ENCODE measurements around the gene CRYM. TPM values are rescaled to one million over a fixed set of nuclear protein-coding genes. Genes with fewer than 3 reads are reported as not detected.

Gene CRYM
- total RNA-seq, 2 experiments from 2014 or later, result not detected

- ChIA-PET CTCF (no interaction called here), POLR2A (no interaction called here)
- H3K27ac Mint-ChIP-seq, result no peak overlapping the region
- intact Hi-C loops (cut with DNase I, micrococcal nuclease), result loop anchor here in 1 of 2 experiments (5.0 kb wide), 1 partner anchor 50 kb away; no protein-coding TSS in a partner anchor
- H3K36me3 ChIP-seq (ENCODE audit: insufficient read depth, low read length), result no peaks in the 10 kb centered on the region
- TF ChIP-seq CTCF (IDR thresholded peaks at IDR 0.05), result no peak
- no peak for DNase-seq
- no peak for ATAC-seq (ENCODE audit: poor library complexity)
- H3K27ac ChIP-seq (ENCODE audit: low read depth in 1 of 2, low read length in 2 of 2), result no peak overlapping the region
- H3K9me3 Mint-ChIP-seq, result no peaks in the 10 kb centered on the region
- no peaks in the 10 kb centered on the region for H3K9me3 ChIP-seq (ENCODE audit: control insufficient read depth in 1 of 2, insufficient read depth in 1 of 2, low read length in 2 of 2)
- no peak overlapping the region for H3K4me3 Mint-ChIP-seq
- no peaks in the 10 kb centered on the region for H3K4me1 ChIP-seq (ENCODE audit: insufficient read depth, low read length)
- H3K36me3 Mint-ChIP-seq (ENCODE audit: low read depth), result no peaks in the 10 kb centered on the region
- no peaks in the 10 kb centered on the region for H3K27me3 ChIP-seq (ENCODE audit: control insufficient read depth in 1 of 2, insufficient read depth in 2 of 2, low read length in 2 of 2)
- H3K27me3 Mint-ChIP-seq, result peaks cover 42% of the 10 kb centered on the region
- H3K4me1 Mint-ChIP-seq (ENCODE audit: low read depth), result no peaks in the 10 kb centered on the region
- H3K4me3 ChIP-seq (ENCODE audit: low read length), result no peak overlapping the region
Observed at GRCh38 chr16:21217121-21217520, 61.0 kb downstream of the CRYM start.

- Histone ChIP-seq H3K27me3 (ENCODE audit: control insufficient read depth in 1 of 2, insufficient read depth in 2 of 2, low read length in 2 of 2) (no peaks in the 10 kb centered on the region), H3K4me1 (ENCODE audit: insufficient read depth, low read length) (no peaks in the 10 kb centered on the region), H3K4me3 (ENCODE audit: low read length) (no peak overlapping the region), H3K36me3 (ENCODE audit: insufficient read depth, low read length) (no peaks in the 10 kb centered on the region), H3K9me3 (ENCODE audit: control insufficient read depth in 1 of 2, insufficient read depth in 1 of 2, low read length in 2 of 2) (no peaks in the 10 kb centered on the region), H3K27ac (ENCODE audit: low read depth in 1 of 2, low read length in 2 of 2) (no peak overlapping the region)
- Mint-ChIP-seq H3K4me1 (ENCODE audit: low read depth) (no peaks in the 10 kb centered on the region), H3K9me3 (no peaks in the 10 kb centered on the region), H3K27me3 (peaks cover 41% of the 10 kb centered on the region), H3K27ac (no peak overlapping the region), H3K36me3 (ENCODE audit: low read depth) (no peaks in the 10 kb centered on the region), H3K4me3 (no peak overlapping the region)
- CTCF ChIA-PET, result no interaction called here
- no peak for TF ChIP-seq CTCF (IDR thresholded peaks at IDR 0.05)
- ATAC-seq (ENCODE audit: poor library complexity), result no peak
- DNase-seq, result no peak
- POLR2A ChIA-PET, result no interaction called here
- intact Hi-C loops (cut with DNase I, micrococcal nuclease), result no loop called here
Observed at GRCh38 chr16:21214086-21214485, 64.0 kb downstream of the CRYM start.

GRCh38 chr16:21211486-21211885, 66.6 kb downstream of the CRYM start, which contains the start of gene ZP2:
TSS of gene ZP2 (minus strand) at chr16:21211574. CDS start at chr16:21211547, 27 bp downstream.
- no peaks in the 10 kb centered on the region for H3K9me3 Mint-ChIP-seq
- no peak within 1 kb of the TSS for H3K4me3 ChIP-seq (ENCODE audit: low read length)
- no peak for TF ChIP-seq CTCF (IDR thresholded peaks at IDR 0.05)

More at GRCh38 chr16:21211486-21211885, 66.6 kb downstream of the CRYM start, which contains the start of gene ZP2:
- Histone ChIP-seq H3K36me3 (ENCODE audit: insufficient read depth, low read length) (no peaks in the 10 kb centered on the region), H3K27ac (ENCODE audit: low read depth in 1 of 2, low read length in 2 of 2) (no peak within 1 kb of the TSS), H3K4me1 (ENCODE audit: insufficient read depth, low read length) (no peaks in the 10 kb centered on the region), H3K27me3 (ENCODE audit: control insufficient read depth in 1 of 2, insufficient read depth in 2 of 2, low read length in 2 of 2) (peaks cover 5% of the 10 kb centered on the region in 2 experiments), H3K9me3 (ENCODE audit: control insufficient read depth in 1 of 2, insufficient read depth in 1 of 2, low read length in 2 of 2) (no peaks in the 10 kb centered on the region)
- Mint-ChIP-seq H3K36me3 (ENCODE audit: low read depth) (no peaks in the 10 kb centered on the region), H3K27me3 (peaks cover 37% of the 10 kb centered on the region), H3K27ac (no peak within 1 kb of the TSS), H3K4me3 (no peak within 1 kb of the TSS), H3K4me1 (ENCODE audit: low read depth) (no peaks in the 10 kb centered on the region)
- no peak for DNase-seq
- CTCF ChIA-PET, result no interaction called here
- ATAC-seq (ENCODE audit: poor library complexity), result no peak
- POLR2A ChIA-PET, result no interaction called here
- intact Hi-C loops (cut with DNase I, micrococcal nuclease), result no loop called here

Other genes with a start within 250 kb of the CRYM start
- not detected for gene DNAH3, start 127.4 kb downstream of the CRYM start, total RNA-seq
- gene LDAF1, start 119.6 kb downstream of the CRYM start, total RNA-seq, result 10 to 100 TPM; 11.0 to 11.2 TPM
- not detected for gene ZP2, start 66.7 kb downstream of the CRYM start, total RNA-seq
- gene ANKS4B, start 44.6 kb downstream of the CRYM start, total RNA-seq, result not detected

All from CD4-positive, alpha-beta T cell (primary cell).